Measurements from ENCODE around the gene DOCK9.

GRCh38 chr13:98801626-98802418 lies 176.0 kb downstream of the DOCK9 start:
- TF ChIP-seq CTCF (conservative IDR thresholded peaks at IDR 0.05 in 1 of 2, IDR thresholded peaks at IDR 0.05 in 1 of 2; ENCODE audit: low read depth in 1 of 2, low read length in 2 of 2), result no peak
- no peak for TF ChIP-seq EZH2 (IDR thresholded peaks at IDR 0.05; ENCODE audit: low read length, missing control alignments)
